HG02610 (cell line): Measurements from ENCODE around the gene USP12.
"Not testable (repeated sequence)": the region's sequence is repeated elsewhere in the genome, so short reads cannot be mapped to it uniquely, and the experiment has no call there.

ENCODE experiments used
- ATAC-seq: cut with Tn5 transposase; IDR thresholded peaks from one replicate; pipeline ENCODE4 v1.9.1; 2021; ENCODE audit warnings: mild to moderate bottlenecking, moderate library complexity; ENCODE audit not compliant: unreplicated experiment

Gene USP12

DNA sequence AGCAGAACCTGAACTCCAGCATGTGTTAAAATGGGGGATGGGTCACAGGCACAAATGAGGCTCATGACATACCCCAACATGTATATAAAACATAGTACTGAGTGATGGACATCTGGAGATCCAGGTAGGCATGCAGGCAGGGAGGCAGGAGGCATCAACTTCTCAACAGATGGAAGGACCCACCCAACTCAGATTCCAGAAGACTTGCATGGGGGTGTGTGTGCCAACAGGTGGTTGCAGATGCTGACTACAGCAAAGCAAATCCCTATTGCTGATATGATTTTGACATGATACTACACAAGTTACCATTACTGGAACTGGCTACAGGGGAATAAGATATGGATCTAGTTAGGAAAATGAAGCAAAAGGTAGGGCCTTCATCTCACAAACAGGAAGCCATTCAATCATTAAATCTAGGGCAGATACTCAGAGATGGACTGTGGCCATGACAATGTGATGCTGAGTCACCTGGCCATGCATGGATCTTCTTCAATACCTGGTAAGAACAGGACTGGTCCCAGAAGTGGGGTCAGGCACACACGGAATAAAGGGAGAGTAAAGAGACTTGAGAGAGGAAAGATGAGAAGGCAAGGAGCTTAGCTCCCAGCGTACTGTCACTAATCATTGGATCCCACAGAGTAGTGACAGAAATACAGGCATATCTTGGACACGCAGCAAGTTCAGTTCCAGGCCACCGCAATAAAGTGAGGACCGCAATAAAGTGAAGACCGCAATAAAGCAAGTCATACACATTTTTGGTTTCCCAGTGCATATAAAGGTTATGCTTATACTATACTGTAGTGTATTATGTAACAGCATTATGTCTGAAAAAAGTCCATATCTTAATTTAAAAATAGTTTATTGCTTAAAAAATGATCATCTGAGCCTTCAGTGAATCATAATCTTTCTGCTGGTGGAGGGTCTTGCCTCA is 91.3 kb downstream of the USP12 start:
- ATAC-seq, result no peak

DNA sequence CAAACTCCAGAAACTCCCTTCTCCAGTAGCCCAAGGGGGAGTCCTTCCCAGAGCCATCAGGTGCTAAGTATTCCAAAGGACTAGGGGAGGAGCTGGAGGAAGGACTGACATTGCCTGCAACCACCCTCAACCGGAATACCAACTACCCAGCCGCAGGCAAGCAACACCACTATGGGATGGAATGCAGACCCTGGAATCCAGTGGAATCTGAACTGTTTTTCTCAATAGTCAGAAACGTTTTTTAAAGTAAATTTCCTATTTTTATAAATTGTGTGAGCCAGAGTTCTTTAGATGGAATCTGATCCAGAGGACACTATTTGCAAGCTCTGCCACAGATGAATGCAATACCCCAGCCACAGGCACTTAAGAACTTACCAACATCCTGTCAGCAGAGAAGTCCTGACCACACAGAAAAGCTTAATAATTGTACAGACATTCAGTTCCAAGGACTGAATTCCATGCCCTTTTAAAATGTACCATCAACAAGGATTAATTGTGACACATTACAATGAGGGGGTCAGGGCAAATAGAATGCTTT is 92.1 kb downstream of the USP12 start:
- ATAC-seq, result no peak

DNA sequence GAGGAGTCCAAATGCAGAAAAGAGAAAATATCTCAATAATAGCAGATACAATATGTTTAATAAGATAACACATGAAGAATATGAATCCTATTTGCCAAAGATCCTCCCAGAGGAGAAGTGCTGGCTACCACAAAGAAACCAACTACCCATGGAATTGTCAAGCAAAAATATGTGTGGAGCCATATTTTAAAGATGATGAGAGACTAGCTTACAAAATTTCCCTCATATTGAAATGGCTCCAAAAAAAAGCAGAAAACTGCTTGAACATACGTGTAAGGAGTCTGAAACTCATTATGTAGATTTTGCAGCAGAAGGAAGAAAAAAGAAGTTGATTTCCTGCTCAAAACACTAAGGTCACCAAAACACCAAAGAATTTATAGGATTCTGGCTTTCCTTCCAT is 94.2 kb downstream of the USP12 start:
- ATAC-seq, result no peak

DNA sequence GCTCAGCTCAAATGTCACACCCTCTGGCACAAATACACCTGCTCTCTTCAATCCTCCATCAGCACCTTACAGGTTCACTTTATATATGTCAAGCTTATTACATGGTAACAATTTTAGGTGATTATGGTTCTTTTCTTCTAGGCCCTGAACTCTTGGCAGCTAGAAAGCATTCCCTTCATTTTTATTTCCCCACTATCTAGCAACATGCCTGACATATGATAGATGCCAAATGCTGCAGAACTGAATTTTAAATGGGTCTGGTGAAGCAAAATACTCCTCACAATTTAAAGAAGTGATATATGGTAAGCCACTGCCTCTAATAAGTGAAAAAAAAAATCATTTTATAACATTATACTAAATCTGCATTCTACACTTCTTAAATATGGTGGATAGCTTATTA is 95.2 kb downstream of the USP12 start:
- no peak for ATAC-seq

DNA sequence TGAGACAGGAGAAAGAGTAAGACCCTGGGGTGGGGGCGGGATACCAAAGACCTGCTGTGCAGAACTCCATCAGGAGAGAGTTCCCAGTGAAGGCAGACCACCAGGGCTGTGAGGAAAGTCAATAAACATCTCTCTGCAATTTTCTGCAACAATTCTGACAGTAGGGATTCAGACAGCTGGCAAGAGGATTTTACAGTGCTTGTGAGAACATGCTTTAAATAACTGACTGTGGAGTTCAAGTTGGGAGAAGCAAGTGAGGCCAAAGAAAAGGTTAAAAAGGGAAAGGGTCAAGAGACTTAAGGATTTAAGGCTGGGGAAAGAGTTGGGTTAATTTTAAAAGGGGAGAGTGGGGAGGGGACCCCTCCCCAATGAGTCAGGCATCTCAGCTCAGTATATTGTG is 98.4 kb downstream of the USP12 start:
- no peak for ATAC-seq

DNA sequence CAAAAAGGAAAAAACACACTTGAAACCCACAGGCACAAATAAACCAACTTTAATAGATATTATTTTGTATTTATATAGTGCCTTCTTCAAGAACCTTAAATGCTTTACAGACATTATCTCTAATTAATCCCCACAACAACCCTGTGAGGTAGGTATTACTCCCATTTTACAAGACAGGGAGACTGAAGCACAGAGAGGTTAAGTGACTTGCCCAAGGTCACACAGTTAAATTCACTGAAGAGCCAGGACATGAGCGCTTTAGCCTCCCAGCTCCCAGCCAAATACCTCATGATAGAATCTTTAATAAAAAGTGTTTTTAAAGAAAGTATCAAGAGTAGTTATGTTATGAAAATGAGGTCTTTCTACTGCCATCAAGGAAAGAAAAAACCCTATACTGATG is 105.5 kb downstream of the USP12 start:
- ATAC-seq, result not testable (repeated sequence)

DNA sequence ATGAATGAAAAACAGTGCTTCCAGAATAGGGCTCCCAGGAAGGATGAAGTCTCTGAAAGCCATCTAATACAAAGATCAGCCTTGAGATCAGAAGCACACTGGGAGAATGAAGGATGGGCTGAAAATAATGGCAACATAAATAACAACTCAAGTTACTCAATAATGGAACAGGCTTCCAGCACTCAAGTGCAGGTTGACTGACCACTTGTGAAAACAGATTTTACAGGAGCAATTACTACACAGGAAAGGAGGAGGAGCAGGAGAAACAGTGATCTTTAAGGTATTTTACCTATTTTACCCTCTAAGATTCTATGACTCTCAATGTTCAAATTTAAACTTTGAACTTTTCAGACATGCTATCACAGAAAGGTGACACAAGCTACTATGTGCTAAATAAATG is 106.0 kb downstream of the USP12 start:
- ATAC-seq, result no peak

DNA sequence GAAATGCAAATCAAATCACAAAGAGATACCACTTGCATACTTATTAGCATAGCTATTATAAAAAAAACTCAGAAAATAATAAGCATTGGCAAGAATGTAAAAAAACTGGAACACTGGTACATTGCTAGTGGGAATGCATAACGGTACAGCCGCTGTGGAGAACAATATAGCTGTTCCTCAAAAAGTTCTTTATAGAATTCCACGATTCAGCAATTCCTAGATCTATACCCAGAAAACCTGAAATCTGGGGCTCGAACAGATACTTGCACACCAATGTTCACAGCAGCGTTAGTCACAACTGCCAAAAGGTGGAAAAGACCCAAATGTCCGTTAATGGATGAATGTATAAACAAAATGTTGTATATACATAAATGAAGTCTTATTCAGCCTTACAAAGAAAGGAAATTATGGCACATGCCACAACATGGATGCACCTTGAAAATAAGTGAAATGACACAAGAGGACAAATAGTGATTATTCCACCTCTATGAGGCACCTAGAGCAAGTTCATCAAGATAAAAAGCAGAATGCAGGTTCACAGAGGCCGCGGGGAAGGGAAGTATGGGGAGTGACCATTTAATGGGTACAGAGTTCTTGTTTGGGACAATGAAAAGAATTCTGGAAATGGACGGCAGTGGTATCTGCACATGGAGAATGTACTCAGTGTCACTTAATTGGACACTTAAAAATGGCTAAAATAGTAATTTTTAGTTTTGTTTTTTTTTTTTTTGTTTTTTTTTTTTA is 107.2 kb downstream of the USP12 start:
- no peak for ATAC-seq

DNA sequence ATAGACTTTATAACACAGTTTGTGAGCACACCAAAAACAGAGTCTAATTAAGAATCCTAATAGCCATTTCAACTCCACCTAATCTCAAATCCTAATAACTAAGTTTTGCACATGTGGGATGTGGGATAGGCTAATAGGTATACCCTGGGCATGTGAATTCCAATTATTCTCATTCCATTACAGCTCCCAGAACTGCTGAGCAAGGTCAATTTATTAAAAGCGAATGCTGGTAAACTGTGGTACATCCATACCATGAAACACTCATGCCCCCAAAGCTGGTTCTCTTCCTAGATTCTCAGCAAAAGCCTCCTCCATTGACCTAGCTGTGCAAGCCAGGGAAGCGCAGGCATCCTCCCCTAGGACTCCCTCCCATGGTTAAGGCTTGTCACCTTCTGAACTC is 113.8 kb downstream of the USP12 start:
- ATAC-seq, result no peak

DNA sequence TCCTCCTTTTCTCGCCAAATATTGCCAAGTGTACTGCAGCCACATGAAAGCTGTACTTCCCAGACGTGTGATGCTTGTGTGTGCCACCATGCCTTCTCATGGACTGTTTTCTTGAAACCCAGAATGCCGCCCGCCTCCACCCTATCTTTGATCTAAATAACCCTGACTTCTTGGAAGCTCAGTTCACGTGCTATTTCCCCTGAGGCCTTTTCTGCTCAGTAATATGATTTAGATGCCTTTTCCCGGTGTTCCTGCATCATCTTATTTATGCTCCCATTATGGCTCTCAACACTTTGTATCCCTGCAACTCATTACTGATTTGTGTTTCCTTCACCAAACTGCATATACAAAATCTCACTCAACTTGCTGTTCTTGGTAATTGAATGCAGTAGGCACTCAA is 116.1 kb downstream of the USP12 start:
- ATAC-seq, result no peak

DNA sequence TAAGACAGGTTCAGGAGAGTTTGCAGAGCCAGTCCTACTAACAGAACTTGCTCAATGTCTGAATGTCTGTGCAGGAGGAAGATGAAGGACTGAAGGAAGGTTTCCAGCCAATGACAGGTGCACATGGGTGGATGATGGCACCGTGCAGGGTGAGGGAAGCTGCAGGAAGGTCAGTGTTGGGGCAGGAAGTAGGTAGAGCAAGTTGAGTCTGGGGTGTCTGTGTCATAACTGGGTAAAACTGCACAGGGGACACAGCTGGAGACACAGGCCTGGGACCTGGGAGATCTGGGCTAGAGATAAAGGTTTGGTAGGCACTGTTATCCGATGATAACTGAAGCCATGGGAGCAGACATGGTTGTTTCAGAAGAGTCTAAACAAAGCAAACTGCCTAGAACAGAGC is 116.9 kb downstream of the USP12 start:
- no peak for ATAC-seq

DNA sequence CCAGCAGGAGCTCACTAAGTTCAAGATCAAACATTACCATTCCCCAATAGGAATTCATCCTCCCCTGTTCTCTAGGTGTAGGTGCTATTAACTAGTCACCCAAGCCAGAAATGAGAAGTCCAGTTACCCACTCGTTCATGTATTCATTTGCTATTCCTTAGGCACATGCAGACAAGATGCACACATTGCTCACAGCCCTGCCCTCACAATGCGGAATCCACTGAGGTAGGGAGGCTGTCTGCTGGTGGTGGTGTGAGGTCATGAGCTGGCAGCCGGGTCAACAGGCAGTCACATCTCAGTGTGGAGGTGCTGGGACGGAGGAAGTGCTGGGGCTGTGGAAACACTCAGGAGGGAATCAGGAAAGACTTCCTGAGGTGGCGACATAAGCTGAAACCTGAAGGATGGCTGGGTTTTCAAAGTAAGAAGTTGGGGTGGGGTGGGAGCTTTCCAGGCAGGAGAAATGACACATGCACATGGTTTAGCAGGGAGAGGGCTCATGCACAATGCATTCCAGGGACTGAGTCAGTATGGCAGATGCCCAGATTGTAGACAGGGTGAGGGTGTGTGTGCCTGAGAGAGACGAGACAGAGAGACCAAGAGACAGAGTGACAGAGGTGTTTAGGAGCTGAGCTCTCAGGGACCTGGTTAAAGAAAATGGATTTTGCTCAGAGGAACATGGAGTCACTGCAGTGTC is 117.6 kb downstream of the USP12 start:
- no peak for ATAC-seq

DNA sequence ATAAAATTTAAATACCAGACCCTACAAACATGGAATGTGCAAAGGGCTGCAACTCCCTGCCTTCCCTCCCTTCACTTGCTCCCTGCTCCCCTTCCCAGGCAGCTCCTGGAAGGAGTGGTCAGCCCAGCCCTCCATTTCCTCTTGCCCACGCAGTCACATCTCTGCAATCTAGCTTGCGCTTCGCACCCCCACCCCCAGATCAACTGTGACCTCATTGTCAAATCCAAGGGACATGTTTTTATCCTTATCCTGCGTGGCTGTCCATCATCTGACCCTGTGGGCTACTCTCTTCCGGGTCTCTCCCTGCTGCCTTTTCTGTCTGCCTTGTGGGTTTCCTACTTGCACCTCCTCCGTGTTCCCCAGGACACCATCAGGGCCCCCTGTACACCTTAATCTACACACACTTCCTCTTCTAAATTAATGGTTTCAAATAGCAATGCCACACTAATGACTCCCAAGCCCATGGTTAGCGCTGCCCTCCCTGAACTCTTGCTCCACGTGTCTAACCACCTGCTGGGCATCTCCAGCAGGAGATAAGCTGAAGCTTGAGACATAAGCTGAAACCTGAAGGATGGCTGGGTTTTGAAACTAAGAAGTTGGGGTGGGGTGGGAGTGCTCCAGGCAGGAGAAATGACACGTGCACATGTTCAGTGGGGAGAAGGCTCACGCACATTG is 118.3 kb downstream of the USP12 start:
- no peak for ATAC-seq

DNA sequence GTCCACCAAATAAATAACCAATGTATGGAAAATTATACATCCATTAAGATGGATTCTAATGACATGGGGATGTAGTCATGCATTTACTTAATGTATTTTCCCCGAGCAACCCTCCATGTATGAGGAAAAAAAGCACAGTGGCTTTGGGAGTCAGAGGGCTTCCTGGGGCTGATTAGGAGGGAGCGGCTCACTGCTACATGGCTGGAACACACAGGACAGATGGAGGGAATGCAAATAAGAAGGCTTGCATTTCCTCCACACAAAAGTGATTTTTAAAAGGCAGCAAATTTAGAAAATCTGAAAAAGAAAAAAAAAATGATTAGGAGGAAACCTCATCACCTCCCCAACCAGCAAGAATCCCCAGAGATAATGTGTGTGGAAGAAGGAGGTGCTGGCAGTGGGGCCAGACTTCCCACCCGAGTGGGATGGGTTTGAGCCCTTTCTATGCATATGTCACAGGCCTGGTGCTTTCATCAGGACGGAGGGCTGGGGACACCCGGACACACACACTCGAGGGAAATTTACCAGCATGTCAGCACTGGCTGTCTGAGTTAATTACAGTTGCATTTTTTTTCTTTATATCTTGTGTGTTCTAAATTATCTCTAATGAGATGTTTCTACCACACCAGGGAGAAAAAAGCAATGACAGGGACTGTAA is 118.9 kb downstream of the USP12 start:
- ATAC-seq, result no peak

DNA sequence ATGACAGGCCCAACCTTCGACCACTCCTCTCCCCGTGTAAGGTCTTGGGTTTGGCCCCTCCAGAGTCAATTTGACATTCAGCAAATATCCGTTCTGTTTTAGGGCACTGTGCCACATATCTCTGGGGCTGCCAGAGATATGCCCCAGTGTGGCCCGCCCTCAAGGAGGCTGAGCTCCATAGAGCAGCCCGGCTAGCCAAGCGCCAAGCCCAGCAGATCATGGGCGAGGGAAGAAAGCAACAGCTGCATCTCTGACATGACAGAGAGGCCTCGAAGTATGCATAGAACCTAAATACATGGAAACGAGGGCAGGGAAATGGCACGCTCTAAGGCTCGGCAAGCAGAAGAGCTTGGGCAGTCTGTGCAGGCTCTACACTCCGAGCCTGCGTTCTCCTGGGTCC is 124.5 kb downstream of the USP12 start:
- ATAC-seq, result no peak

DNA sequence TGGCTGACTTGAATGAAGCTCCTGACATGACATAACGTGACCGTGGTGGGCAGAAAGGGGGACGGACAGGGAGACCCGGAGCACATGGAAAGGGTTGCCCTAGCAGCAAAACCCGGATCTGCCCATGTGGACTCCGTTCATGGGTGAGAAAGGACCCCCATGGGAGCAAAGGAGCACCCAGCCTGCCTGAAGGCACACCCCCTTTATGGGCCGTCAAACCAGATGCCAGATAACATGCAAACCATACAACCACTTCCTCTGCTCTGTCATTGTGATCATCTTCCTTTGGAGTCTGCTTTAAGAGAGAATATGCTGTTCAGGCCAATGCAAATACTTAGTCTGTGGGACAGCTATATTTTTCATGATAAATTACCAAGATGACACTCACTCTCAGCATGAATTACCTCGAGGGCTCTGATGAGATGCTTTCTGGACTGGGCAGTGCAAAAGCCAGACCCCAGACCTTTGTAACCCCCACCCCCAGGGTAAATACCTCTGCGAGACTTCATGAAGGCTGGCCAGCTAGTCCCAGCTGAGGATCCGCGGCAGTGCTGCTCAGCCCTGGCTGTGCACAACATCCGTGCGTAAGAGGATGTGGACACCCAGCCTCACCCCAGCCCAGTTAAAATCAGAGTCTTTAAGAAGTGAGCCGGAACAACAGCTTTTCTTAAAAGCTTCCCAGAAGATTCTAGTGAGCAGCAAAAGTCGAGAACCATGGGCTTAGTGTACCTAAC is 126.6 kb downstream of the USP12 start:
- peak; percentile 68 for ATAC-seq

DNA sequence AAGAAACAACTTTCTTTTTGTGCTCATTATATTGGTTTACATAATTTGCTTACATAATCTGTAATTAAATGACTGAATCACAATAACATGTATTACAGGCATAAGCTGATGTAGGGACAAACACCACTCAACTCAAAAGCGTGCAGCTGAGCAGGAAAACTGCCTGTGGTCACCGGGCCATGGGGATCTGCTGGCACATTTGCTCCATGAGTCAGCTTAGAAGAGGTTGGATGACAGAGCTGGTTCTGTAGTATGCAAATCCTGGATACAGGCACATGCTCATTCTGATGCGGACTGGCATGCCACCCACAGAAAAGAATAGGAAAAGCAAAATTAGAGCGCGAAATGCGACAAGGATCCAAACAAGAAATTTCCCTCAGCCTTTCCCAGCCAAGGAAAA is 128.6 kb downstream of the USP12 start:
- no peak for ATAC-seq

DNA sequence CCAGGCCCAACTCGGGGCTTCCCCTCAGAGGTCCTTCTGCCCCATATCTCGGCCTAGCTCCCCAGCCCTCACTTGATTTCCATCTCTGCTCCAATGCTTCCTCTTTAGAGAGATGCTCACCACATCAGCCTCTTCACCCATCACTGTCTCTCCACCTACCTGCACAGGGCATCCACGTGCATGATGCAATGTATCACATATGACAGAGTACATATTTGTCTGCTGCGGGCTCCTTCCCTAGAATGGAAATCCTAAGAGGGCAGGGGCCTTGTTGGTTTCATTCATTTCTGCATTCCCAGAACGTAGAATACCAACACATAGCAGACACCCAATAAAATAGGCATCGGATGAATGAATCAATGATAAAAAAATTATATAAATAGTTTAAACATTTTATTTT is 130.3 kb downstream of the USP12 start:
- ATAC-seq, result no peak

DNA sequence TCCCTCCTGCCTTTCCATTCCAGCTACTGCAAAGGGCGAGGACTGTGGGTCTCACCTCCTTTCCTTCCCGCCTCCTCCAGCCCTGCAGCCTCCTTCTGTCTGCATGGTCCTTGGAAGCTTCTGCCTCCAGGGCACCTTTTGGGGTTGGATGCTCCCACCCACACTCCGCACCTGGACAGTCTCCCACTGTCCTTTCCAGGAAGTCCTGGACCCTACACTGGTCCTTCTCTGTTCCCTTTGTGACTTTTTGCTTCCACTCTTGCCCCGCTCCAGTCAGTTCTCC is 130.8 kb downstream of the USP12 start:
- no peak for ATAC-seq

DNA sequence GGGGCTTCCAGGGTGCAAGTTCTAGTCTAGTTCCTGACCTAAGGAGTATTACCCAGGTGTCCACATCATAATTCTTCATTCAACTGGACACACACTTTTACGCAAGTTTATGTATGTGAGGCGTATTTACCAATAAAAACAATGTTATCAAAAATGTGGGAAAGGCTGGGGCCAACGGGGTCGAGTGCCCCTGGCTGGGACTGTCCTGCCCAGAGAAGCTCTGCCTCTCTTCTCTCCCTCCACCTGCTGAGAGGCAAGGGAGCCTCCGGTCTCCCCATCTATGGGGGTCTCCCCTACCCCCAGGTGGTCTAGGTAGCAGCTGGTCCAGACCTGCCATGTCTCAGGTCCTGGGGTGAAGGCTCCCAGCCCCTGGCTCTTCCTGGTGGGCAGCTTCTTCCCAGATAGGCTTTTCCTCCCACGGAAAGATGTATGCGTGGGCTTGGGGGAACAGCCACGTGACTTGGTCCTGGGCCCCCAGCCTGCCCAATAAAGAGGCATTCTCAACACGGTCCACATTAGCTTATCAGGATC is 132.4 kb downstream of the USP12 start:
- ATAC-seq, result no peak
